Spinal cord (tissue), 10 donors: ENCODE results near the gene STH. TPM values are rescaled to one million over a fixed set of nuclear protein-coding genes. Genes with fewer than 3 reads are reported as not detected.

Experiments used
- DNase-seq, 6 donors: peaks; one replicate each; pipeline versions ENCODE4 v3.0.0 to v3.0.0-alpha.2; 2013 to 2015; ENCODE audit warnings: low spot score in 6 of 6, low read depth in 4 of 6
- H3K27ac ChIP-seq: one replicate; pipeline ENCODE4 v1.5.1; 2013; ENCODE audit warnings: low read depth, low read length, control low read depth
- H3K27me3 ChIP-seq: one replicate; pipeline ENCODE4 v1.6.1; 2013; ENCODE audit warnings: low read length; ENCODE audit not compliant: control insufficient read depth, insufficient read depth
- H3K36me3 ChIP-seq: one replicate; pipeline ENCODE4 v1.6.1; 2013; ENCODE audit warnings: low read length; ENCODE audit not compliant: control insufficient read depth, insufficient read depth
- H3K4me1 ChIP-seq: one replicate; pipeline ENCODE4 v1.6.1; 2013; ENCODE audit warnings: low read length; ENCODE audit not compliant: control insufficient read depth, insufficient read depth
- H3K4me3 ChIP-seq: one replicate; pipeline ENCODE4 v1.5.1; 2013; ENCODE audit warnings: low read depth, low read length, control low read depth
- H3K9me3 ChIP-seq: one replicate; pipeline ENCODE4 v1.6.1; 2013; ENCODE audit warnings: low read length; ENCODE audit not compliant: control insufficient read depth, insufficient read depth
- WGBS: methylation state at CpG from one replicate; pipeline ENCODE4 v1.1.5; 2013; ENCODE audit warnings: missing lambda C conversion rate; ENCODE audit not compliant: insufficient coverage; 5-methylcytosine and 5-hydroxymethylcytosine counted together
- polyA plus RNA-seq, 2 donors: library from polyadenylated mRNA; unstranded; fragments of 120-200 nt; gene quantifications; one replicate each; pipeline ENCODE4 v1.2.1, GENCODE V29; 2013; ENCODE audit not compliant: insufficient read length in 2 of 2
- total RNA-seq, 2 donors: library from RNA; depleted of rRNA in 1 of 2; stranded (reverse); fragments of 120-200 nt in 1 of 2; fragments of >200 nt in 1 of 2; gene quantifications; one replicate each; pipeline versions ENCODE4 v1.2.3 to v1.2.4, GENCODE V29; 2013 to 2014
- donor health status: healthy.

The STH gene
- total and polyA plus RNA-seq, 4 donors: 0.66 to 3.1 (median 2.4) TPM; not detected in 1

DNA sequence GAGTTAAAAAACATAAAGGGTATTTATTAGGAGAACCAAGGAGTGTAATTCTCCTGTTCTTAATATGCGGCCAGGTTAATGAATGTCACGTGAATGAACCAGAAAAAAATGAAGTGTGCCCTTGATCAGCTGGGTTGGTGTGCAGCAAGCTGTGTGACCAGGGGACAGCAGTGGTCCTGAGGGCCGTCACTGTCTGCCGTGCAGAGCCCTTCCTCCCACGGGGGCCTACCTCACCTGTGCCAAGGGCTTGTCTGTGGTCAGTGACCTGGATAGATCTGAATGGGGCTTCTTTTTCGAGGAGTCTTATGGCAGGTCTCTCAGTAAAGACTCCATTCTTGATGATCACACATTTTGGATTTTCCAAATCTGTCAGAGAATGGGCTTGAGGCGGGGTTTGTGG is 17.7 kb upstream of the STH start:
- 95% methylated on average over 6 of the region's 7 CpGs for WGBS
- peaks cover 41% of the 10 kb centered on the region for H3K36me3 ChIP-seq

DNA sequence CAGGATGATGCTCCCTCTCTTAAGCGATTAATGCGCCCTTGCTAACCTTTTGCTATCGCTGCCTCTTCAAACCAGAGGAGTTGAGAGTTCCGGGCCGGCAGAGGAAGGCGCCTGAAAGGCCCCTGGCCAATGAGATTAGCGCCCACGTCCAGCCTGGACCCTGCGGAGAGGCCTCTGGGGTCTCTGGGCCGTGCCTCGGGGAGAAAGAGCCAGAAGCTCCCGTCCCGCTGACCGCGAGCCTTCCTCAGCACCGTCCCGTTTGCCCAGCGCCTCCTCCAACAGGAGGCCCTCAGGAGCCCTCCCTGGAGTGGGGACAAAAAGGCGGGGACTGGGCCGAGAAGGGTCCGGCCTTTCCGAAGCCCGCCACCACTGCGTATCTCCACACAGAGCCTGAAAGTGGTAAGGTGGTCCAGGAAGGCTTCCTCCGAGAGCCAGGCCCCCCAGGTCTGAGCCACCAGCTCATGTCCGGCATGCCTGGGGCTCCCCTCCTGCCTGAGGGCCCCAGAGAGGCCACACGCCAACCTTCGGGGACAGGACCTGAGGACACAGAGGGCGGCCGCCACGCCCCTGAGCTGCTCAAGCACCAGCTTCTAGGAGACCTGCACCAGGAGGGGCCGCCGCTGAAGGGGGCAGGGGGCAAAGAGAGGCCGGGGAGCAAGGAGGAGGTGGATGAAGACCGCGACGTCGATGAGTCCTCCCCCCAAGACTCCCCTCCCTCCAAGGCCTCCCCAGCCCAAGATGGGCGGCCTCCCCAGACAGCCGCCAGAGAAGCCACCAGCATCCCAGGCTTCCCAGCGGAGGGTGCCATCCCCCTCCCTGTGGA is 16.0 kb upstream of the STH start:
- no peak for DNase-seq
- WGBS: 90% methylated on average over 25 of the region's 41 CpGs

More for the DNA sequence above, 17.7 kb upstream of the STH start:
- H3K9me3 ChIP-seq: no peaks in the 10 kb centered on the region
- H3K4me3 ChIP-seq: no peak overlapping the region
- H3K4me1 ChIP-seq: no peaks in the 10 kb centered on the region
- no peaks in the 10 kb centered on the region for H3K27me3 ChIP-seq
- no peak for DNase-seq
- H3K27ac ChIP-seq: no peak overlapping the region

DNA sequence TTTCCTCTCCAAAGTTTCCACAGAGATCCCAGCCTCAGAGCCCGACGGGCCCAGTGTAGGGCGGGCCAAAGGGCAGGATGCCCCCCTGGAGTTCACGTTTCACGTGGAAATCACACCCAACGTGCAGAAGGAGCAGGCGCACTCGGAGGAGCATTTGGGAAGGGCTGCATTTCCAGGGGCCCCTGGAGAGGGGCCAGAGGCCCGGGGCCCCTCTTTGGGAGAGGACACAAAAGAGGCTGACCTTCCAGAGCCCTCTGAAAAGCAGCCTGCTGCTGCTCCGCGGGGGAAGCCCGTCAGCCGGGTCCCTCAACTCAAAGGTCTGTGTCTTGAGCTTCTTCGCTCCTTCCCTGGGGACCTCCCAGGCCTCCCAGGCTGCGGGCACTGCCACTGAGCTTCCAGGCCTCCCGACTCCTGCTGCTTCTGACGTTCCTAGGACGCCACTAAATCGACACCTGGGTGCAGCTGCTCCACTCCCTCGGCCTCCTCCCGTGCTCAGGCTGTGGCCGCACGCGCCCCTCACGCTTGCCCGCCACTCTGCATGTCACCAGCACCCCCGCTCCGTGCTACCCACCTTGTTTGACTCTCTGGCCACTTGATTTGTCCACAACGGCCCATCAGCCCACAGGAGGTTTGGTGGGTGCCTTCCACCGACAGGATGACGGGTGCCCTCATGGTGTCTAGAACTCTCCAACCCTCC is 15.3 kb upstream of the STH start:
- Histone ChIP-seq H3K4me1 (peaks cover 4% of the 10 kb centered on the region), H3K9me3 (no peaks in the 10 kb centered on the region), H3K27me3 (no peaks in the 10 kb centered on the region), H3K36me3 (peaks cover 48% of the 10 kb centered on the region), H3K27ac (no peak overlapping the region), H3K4me3 (no peak overlapping the region)
- 63% methylated on average over 29 of the region's 31 CpGs for WGBS
- no peak for DNase-seq

More for the DNA sequence above, 16.0 kb upstream of the STH start:
- no peaks in the 10 kb centered on the region for H3K27me3 ChIP-seq
- H3K36me3 ChIP-seq: peaks cover 44% of the 10 kb centered on the region
- no peak overlapping the region for H3K27ac ChIP-seq
- no peaks in the 10 kb centered on the region for H3K9me3 ChIP-seq
- no peak overlapping the region for H3K4me3 ChIP-seq
- peaks cover 4% of the 10 kb centered on the region for H3K4me1 ChIP-seq

DNA sequence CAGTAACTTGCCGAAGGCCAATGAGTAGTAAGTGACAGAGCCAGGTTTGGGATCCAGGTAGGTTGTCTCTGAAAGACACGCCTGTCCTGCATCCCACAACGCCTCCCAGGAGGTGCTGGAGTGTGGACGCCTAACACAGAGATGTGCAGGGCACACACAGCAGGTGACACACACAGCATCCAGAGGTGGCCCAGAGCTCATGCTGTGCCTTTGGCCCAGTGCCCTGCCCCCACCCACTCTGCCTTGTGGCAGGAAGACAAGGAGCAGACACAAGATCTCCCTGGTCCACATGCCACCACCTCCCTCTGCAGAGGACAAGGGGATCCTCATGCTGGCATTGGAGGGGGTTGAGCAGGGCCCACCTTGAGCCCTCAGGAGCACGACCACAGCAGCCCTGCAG is 14.7 kb upstream of the STH start:
- no peak for DNase-seq
- Histone ChIP-seq H3K4me1 (peaks cover 4% of the 10 kb centered on the region), H3K27me3 (no peaks in the 10 kb centered on the region), H3K36me3 (peaks cover 51% of the 10 kb centered on the region), H3K27ac (no peak overlapping the region), H3K9me3 (no peaks in the 10 kb centered on the region), H3K4me3 (no peak overlapping the region)
- WGBS: 80% methylated on average over 5 of the region's 5 CpGs

DNA sequence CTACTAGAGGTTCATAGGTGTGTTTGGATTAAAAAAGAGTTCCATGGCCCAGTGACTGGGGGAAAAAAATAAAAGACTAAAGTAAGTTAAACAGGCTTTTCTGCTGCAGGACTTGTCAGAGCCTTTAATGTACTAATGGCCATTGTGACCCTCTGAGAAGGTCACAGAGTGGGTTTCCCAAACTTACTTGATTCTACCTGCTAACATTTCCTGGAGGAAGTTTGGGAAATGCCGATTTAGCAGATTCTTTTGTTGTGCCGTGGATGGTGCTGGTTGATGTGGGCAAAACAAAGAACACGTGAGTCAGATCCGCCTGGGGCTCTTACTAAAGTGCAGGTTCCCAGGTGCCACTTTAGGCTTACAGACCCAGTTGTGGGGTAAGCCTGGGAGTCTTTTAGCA is 13.6 kb upstream of the STH start:
- Histone ChIP-seq H3K36me3 (peaks cover 59% of the 10 kb centered on the region), H3K27me3 (no peaks in the 10 kb centered on the region), H3K27ac (no peak overlapping the region), H3K4me3 (no peak overlapping the region), H3K9me3 (no peaks in the 10 kb centered on the region), H3K4me1 (peaks cover 4% of the 10 kb centered on the region)
- 84% methylated on average over 4 of the region's 4 CpGs for WGBS
- no peak for DNase-seq

DNA sequence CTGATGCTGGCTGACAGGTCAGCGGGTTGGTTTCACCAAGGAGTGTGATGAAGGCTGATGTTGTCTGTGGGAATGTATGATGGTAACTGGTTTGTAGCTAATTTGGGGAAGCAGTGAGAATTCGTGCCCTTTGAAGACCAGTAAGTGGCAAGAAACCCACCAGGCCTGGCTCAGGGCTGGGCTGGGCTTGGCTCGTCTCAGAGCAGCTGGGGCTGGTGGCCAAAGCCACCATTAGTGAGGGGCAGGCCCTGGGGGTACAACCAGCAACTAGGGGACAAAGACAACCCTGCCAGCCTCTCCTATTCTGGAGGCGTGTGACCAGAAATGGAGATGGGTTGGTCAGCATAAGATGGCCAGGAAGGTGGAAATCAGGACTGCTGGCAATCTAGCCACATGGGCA is 13.0 kb upstream of the STH start:
- no peak overlapping the region for H3K27ac ChIP-seq
- peaks cover 4% of the 10 kb centered on the region for H3K4me1 ChIP-seq
- H3K27me3 ChIP-seq: no peaks in the 10 kb centered on the region
- H3K9me3 ChIP-seq: no peaks in the 10 kb centered on the region
- H3K4me3 ChIP-seq: no peak overlapping the region
- peaks cover 61% of the 10 kb centered on the region for H3K36me3 ChIP-seq
- WGBS: 96% methylated on average over 4 of the region's 4 CpGs
- no peak for DNase-seq

DNA sequence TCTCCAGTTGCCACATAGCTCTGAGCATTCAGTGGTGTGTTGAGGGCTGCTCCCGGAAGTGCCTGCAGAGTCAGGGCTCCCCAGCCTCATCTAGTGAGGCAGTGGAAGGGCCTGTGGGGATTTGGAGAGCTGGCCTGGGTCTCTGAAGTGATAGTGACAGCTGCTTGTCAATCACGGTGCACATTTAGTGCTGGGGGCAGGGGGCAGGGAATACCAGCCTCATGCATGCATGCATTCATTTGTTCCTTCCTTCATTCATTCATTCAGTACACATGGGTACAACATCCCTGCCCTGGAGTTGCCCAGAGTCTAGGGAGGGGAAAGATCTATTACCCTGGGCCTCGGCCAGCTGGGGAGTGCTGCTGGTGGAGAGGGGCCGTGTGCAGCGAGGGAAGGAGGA is 11.3 kb upstream of the STH start:
- 71% methylated on average over 1 of the region's 5 CpGs for WGBS
- peaks cover 70% of the 10 kb centered on the region for H3K36me3 ChIP-seq
- H3K4me1 ChIP-seq: peaks cover 4% of the 10 kb centered on the region
- no peaks in the 10 kb centered on the region for H3K27me3 ChIP-seq
- H3K4me3 ChIP-seq: no peak overlapping the region
- H3K27ac ChIP-seq: no peak overlapping the region
- H3K9me3 ChIP-seq: no peaks in the 10 kb centered on the region
- DNase-seq: no peak

DNA sequence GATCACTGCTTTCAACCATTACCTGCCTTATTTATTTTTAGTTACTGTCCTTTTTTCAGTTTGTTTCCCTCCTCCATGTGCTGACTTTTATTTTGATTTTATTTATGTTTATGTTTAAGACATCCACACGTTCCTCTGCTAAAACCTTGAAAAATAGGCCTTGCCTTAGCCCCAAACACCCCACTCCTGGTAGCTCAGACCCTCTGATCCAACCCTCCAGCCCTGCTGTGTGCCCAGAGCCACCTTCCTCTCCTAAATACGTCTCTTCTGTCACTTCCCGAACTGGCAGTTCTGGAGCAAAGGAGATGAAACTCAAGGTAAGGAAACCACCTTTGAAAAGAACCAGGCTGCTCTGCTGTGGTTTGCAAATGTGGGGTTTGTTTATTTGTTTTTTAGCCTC is 9.3 kb upstream of the STH start:
- Histone ChIP-seq H3K4me1 (peaks cover 8% of the 10 kb centered on the region), H3K4me3 (no peak overlapping the region), H3K36me3 (peaks cover 69% of the 10 kb centered on the region), H3K27me3 (no peaks in the 10 kb centered on the region), H3K9me3 (no peaks in the 10 kb centered on the region), H3K27ac (no peak overlapping the region)
- WGBS: no CpG with 5 or more reads among the region's 3 CpGs
- no peak for DNase-seq

DNA sequence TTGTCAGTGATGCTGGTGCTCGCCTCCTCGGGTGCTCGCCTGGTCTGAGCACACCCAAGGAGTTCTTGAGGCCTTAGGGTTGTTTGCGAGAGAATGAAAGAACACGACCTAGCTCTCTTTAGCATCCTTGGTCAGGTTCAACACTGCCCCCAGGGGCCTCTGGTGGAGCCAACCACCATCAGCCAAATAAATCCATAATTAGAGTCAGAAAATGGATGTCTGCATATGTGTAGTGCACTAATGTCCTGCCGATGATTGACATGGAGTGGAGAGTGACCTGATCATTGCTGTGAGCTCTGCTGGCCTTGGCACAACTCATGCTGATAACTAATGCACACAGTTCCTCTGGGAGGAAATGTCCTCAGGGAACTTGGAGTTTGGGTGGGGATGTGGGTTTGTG is 8.2 kb upstream of the STH start:
- WGBS: 94% methylated on average over 4 of the region's 6 CpGs
- DNase-seq: no peak
- Histone ChIP-seq H3K9me3 (no peaks in the 10 kb centered on the region), H3K27me3 (no peaks in the 10 kb centered on the region), H3K27ac (no peak overlapping the region), H3K4me1 (peaks cover 8% of the 10 kb centered on the region), H3K4me3 (no peak overlapping the region), H3K36me3 (peaks cover 79% of the 10 kb centered on the region)

DNA sequence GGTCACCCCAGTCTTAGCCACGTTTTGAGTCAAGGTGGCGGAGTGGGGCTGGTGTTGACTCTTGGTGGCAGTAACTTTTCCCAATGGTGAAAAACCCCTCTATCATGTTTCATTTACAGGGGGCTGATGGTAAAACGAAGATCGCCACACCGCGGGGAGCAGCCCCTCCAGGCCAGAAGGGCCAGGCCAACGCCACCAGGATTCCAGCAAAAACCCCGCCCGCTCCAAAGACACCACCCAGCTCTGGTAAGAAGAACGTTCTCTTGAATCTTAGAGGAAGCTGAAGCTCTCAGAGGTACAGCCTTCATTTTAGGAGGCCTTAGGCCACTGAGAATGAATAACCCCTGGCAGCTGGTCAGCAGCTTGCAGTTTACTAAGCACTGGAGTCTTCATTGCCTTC is 7.7 kb upstream of the STH start:
- no peak for DNase-seq
- peaks cover 79% of the 10 kb centered on the region for H3K36me3 ChIP-seq

More for the DNA sequence above, 7.7 kb upstream of the STH start:
- H3K27me3 ChIP-seq: no peaks in the 10 kb centered on the region
- WGBS: 91% methylated on average over 8 of the region's 10 CpGs
- no peaks in the 10 kb centered on the region for H3K9me3 ChIP-seq
- H3K27ac ChIP-seq: no peak overlapping the region
- peaks cover 8% of the 10 kb centered on the region for H3K4me1 ChIP-seq
- no peak overlapping the region for H3K4me3 ChIP-seq
